Measurements from ENCODE around the gene ZNF649.

DNA sequence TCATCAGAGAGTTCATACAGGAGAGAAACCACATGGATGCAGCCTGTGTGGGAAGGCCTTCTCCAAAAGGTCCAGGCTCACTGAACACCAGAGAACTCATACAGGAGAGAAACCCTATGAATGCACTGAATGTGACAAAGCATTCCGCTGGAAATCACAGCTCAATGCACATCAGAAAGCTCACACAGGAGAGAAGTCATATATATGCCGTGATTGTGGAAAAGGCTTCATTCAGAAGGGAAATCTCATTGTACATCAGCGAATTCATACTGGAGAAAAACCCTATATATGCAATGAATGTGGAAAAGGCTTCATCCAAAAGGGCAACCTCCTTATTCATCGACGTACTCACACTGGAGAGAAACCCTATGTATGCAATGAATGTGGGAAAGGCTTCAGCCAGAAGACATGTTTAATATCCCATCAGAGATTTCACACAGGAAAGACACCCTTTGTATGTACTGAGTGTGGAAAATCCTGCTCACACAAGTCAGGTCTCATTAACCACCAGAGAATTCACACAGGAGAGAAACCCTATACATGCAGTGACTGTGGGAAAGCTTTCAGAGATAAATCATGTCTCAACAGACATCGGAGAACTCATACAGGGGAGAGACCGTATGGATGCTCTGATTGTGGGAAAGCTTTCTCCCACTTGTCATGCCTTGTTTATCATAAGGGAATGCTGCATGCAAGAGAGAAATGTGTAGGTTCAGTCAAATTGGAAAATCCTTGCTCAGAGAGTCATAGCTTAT, 40.2 kb upstream of the ZNF649 start:
- TF ChIP-seq, protein P1, sequence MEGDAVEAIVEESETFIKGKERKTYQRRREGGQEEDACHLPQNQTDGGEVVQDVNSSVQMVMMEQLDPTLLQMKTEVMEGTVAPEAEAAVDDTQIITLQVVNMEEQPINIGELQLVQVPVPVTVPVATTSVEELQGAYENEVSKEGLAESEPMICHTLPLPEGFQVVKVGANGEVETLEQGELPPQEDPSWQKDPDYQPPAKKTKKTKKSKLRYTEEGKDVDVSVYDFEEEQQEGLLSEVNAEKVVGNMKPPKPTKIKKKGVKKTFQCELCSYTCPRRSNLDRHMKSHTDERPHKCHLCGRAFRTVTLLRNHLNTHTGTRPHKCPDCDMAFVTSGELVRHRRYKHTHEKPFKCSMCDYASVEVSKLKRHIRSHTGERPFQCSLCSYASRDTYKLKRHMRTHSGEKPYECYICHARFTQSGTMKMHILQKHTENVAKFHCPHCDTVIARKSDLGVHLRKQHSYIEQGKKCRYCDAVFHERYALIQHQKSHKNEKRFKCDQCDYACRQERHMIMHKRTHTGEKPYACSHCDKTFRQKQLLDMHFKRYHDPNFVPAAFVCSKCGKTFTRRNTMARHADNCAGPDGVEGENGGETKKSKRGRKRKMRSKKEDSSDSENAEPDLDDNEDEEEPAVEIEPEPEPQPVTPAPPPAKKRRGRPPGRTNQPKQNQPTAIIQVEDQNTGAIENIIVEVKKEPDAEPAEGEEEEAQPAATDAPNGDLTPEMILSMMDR (IDR thresholded peaks at IDR 0.05; ENCODE audit: insufficient read depth, low read length, poor library complexity, severe bottlenecking) = no peak
- TF ChIP-seq EZH2phosphoT487 (conservative IDR thresholded peaks at IDR 0.05; ENCODE audit: low read length) = no peak

Measured in SU-DHL-6 (cell line).